ENCODE data around the gene ANKS3.

ANKS3 gene

DNA sequence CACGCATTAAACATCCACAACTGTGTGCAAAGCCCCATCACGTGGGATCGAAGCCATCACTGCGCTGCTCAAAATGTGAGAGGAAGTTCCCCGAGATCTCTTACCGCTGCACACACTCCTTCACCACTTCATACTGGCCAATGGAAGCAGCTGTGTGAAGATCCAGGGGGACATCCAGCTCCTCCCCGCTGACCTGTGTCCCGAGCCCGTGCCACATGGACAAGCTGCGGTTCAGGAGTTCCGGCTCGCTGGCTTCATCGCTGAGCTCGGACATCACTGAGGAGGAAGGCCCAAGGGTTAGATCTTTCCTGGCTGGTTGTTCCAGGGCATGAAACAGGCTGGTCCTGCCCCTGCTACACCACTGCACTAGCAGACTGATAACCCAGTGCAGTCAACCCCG lies 4.2 kb downstream of the ANKS3 start:
- no peak for TF ChIP-seq CREB1 (IDR thresholded peaks at IDR 0.05; ENCODE audit: low read depth)
- TF ChIP-seq ZBTB7A (IDR thresholded peaks at IDR 0.05; ENCODE audit: low read depth), result no peak
- TF ChIP-seq REST (IDR thresholded peaks at IDR 0.05; ENCODE audit: low read depth), result no peak
- no peak for TF ChIP-seq EGR1 (IDR thresholded peaks at IDR 0.05)
- TF ChIP-seq FOXM1 (IDR thresholded peaks at IDR 0.05; ENCODE audit: borderline replicate concordance, low read depth), result no peak

- TF ChIP-seq NFIC (IDR thresholded peaks at IDR 0.05) (no peak), TCF12 (IDR thresholded peaks at IDR 0.05; ENCODE audit: low read depth) (no peak), ZBTB7A (IDR thresholded peaks at IDR 0.05; ENCODE audit: low read depth) (no peak), CREB1 (IDR thresholded peaks at IDR 0.05; ENCODE audit: low read depth) (no peak), TEAD4 (IDR thresholded peaks at IDR 0.05) (no peak), EGR1 (IDR thresholded peaks at IDR 0.05) (no peak), REST (IDR thresholded peaks at IDR 0.05; ENCODE audit: low read depth) (no peak), MAX (IDR thresholded peaks at IDR 0.05) (no peak), TAF1 (IDR thresholded peaks at IDR 0.05; ENCODE audit: low read depth) (no peak)
- TF ChIP-seq, protein P1, sequence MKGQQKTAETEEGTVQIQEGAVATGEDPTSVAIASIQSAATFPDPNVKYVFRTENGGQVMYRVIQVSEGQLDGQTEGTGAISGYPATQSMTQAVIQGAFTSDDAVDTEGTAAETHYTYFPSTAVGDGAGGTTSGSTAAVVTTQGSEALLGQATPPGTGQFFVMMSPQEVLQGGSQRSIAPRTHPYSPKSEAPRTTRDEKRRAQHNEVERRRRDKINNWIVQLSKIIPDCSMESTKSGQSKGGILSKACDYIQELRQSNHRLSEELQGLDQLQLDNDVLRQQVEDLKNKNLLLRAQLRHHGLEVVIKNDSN (IDR thresholded peaks at IDR 0.05), result no peak
Measured at GRCh38 chr16:4728676-4729075, 5.4 kb downstream of the ANKS3 start.

DNA sequence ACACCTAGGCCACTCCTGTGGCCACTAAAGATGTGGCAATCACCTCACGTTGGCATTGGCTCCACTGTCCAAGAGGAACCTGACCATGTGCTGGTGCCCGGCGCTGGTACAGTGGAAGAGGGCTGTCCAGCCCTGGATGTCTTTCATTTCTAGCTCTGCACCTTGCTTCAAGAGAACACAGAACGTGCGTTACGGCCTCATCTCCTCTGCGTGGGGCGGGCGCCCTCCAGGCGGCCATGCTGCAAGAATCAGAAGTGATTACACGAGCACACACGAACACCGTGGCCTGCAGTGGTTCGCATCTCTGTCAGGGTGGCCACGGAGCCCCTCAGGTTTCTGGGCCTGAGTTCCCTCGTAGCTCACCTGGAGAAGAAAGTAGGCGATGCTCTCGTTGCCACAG lies 7.5 kb downstream of the ANKS3 start:
- TF ChIP-seq, protein P1 (IDR thresholded peaks at IDR 0.05), result no peak
- TF ChIP-seq MAX (IDR thresholded peaks at IDR 0.05) (no peak), YY1 (IDR thresholded peaks at IDR 0.05; ENCODE audit: low read depth) (no peak), EP300 (IDR thresholded peaks at IDR 0.05; ENCODE audit: borderline replicate concordance) (no peak), FOXM1 (IDR thresholded peaks at IDR 0.05; ENCODE audit: borderline replicate concordance, low read depth) (no peak), TCF12 (IDR thresholded peaks at IDR 0.05; ENCODE audit: low read depth) (no peak), REST (IDR thresholded peaks at IDR 0.05; ENCODE audit: low read depth) (no peak), EGR1 (IDR thresholded peaks at IDR 0.05) (no peak)

DNA sequence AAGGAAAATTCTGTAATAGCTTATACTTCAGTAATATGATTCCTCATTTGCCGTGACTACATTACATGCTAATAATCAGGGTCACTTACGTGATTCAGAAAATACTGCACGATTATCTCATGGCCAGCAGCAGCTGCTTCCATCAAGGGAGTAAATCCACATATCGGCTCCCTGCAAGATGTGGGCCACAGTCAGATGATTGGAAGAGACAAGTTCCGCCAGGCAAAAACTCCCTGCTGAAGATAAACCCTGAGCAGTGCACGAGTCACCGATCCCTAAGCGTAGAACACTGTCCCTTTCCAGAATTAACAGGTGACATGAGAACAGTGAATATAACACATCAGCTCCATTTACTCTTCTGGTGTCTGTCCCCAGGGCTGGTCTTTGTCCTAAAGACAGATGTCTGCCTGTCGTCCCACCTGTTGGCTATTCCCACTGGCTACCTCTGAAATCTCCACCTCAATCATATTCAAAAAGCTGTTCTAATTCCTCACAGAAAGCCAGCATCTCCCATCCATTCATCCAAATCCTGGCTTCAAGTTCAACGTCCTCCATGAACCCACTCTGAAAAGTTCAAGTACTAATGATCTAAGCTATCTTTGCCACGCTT lies 9.3 kb downstream of the ANKS3 start:
- no peak for TF ChIP-seq REST (IDR thresholded peaks at IDR 0.05; ENCODE audit: low read depth)
- TF ChIP-seq TAF1 (IDR thresholded peaks at IDR 0.05; ENCODE audit: low read depth), result no peak
- TF ChIP-seq TEAD4 (IDR thresholded peaks at IDR 0.05), result no peak
- no peak for TF ChIP-seq EP300 (IDR thresholded peaks at IDR 0.05; ENCODE audit: borderline replicate concordance)
- no peak for TF ChIP-seq EGR1 (IDR thresholded peaks at IDR 0.05)
- no peak for TF ChIP-seq TCF12 (IDR thresholded peaks at IDR 0.05; ENCODE audit: low read depth)
- TF ChIP-seq MAX (IDR thresholded peaks at IDR 0.05), result no peak
- TF ChIP-seq CREB1 (IDR thresholded peaks at IDR 0.05; ENCODE audit: low read depth), result no peak
- no peak for TF ChIP-seq RAD21 (IDR thresholded peaks at IDR 0.05; ENCODE audit: low read depth)
- TF ChIP-seq CEBPB (IDR thresholded peaks at IDR 0.05), result no peak
